Upper lobe of right lung (tissue), 1 donor: ENCODE data around the gene WDR88. TPM values are rescaled to one million over a fixed set of nuclear protein-coding genes. Genes with fewer than 3 reads are reported as not detected.
A peak's percentile ranks its signal among the peaks of the same experiment; 100 is the strongest.

ENCODE experiments used
- ATAC-seq: fragments of 200-7000 bp; cut with Tn5 transposase; one replicate; pipeline ENCODE4 v1.9.1; 2020; ENCODE audit warnings: mild to moderate bottlenecking, moderate library complexity
- DNase-seq: peaks from one replicate; pipeline ENCODE4 v3.0.0-alpha.2; 2020
- H3K27ac ChIP-seq: fragments of 200-600 bp; one replicate; pipeline ENCODE4 v1.8.0; 2022
- H3K27me3 ChIP-seq: fragments of 200-600 bp; one replicate; pipeline ENCODE4 v1.8.0; 2022; ENCODE audit warnings: mild to moderate bottlenecking
- H3K36me3 ChIP-seq: fragments of 200-600 bp; one replicate; pipeline ENCODE4 v1.8.0; 2022
- H3K4me1 ChIP-seq: fragments of 200-600 bp; one replicate; pipeline ENCODE4 v1.8.0; 2022
- H3K4me3 ChIP-seq: fragments of 200-600 bp; one replicate; pipeline ENCODE4 v1.8.0; 2022; ENCODE audit warnings: mild to moderate bottlenecking
- H3K9me3 ChIP-seq: fragments of 200-600 bp; one replicate; pipeline ENCODE4 v1.8.0; 2022
- CTCF ChIP-seq: fragments of 200-600 bp; IDR thresholded peaks from one replicate; pipeline ENCODE4 v1.8.0; 2022; ENCODE audit warnings: antibody characterized with exemption
- intact Hi-C: fragments of 100-400 bp; cut with DNase I; formaldehyde crosslinking; loops from one replicate; pipeline ENCODE4 v1.11.0; 2022
- long read RNA-seq: library from polyadenylated mRNA; unstranded; transcript quantifications from one replicate; pipeline ENCODE4 v2.0.0, GENCODE V29; 2021
- total RNA-seq: library from RNA; stranded (reverse); fragmentation: NEBNext Ultra II Directional; extraction: Animal tissue kit (Norgen Biotek cat#: 25700); gene quantifications from one replicate; pipeline ENCODE4 v1.2.1, GENCODE V29; 2021
- donor health status: DM: no; HTN: yes; CAD: no; lungs with severe emphysema.

Gene WDR88
- total RNA-seq = not detected
- long read RNA-seq, partial matches to known transcripts = 0 of 2 reads
- long read RNA-seq, other reads (novel, unspliced or antisense) = 2 of 2 reads

GRCh38 chr19:33132021-33132420 is at the start of gene WDR88:
Gene WDR88, plus strand, starts transcription at chr19:33132114. Its CDS starts 56 bp downstream, at chr19:33132170.
- no peaks in the 10 kb centered on the region for H3K4me1 ChIP-seq
- DNase-seq (no peak), ATAC-seq (peak; percentile 29)
- H3K9me3 ChIP-seq = no peaks in the 10 kb centered on the region
- H3K27me3 ChIP-seq = peaks cover 15% of the 10 kb centered on the region
- peaks cover 39% of the 10 kb centered on the region for H3K36me3 ChIP-seq
- no peak within 1 kb of the TSS for H3K4me3 ChIP-seq
- no peak within 1 kb of the TSS for H3K27ac ChIP-seq
- intact Hi-C loops = no loop called here
- TF ChIP-seq CTCF = no peak

- Histone ChIP-seq H3K9me3 (no peaks in the 10 kb centered on the region), H3K27ac (no peak overlapping the region), H3K4me1 (peaks cover 7% of the 10 kb centered on the region), H3K36me3 (peaks cover 28% of the 10 kb centered on the region), H3K27me3 (no peaks in the 10 kb centered on the region), H3K4me3 (no peak overlapping the region)
- intact Hi-C loops = no loop called here
- no peak for TF ChIP-seq CTCF
- ATAC-seq (no peak), DNase-seq (no peak)
Measured at GRCh38 chr19:33085570-33086128, 46.3 kb upstream of the WDR88 start.

- intact Hi-C loops = no loop called here
- H3K27me3 ChIP-seq = no peaks in the 10 kb centered on the region
- H3K4me3 ChIP-seq = no peak overlapping the region
- peaks cover 3% of the 10 kb centered on the region for H3K4me1 ChIP-seq
- H3K27ac ChIP-seq = no peak overlapping the region
- H3K9me3 ChIP-seq = no peaks in the 10 kb centered on the region
- ATAC-seq = no peak
- H3K36me3 ChIP-seq = peaks cover 40% of the 10 kb centered on the region
- no peak for TF ChIP-seq CTCF
- no peak for DNase-seq
Measured at GRCh38 chr19:33086955-33087354, 45.0 kb upstream of the WDR88 start.

- Histone ChIP-seq H3K9me3 (no peaks in the 10 kb centered on the region), H3K27ac (no peak overlapping the region), H3K4me3 (no peak overlapping the region), H3K4me1 (no peaks in the 10 kb centered on the region), H3K36me3 (peaks cover 59% of the 10 kb centered on the region), H3K27me3 (no peaks in the 10 kb centered on the region)
- intact Hi-C loops = no loop called here
- TF ChIP-seq CTCF = no peak
- ATAC-seq (no peak), DNase-seq (no peak)
Measured at GRCh38 chr19:33089010-33089409, 42.9 kb upstream of the WDR88 start.

- Histone ChIP-seq H3K4me1 (no peaks in the 10 kb centered on the region), H3K27ac (no peak overlapping the region), H3K4me3 (no peak overlapping the region), H3K9me3 (no peaks in the 10 kb centered on the region), H3K27me3 (no peaks in the 10 kb centered on the region), H3K36me3 (peaks cover 71% of the 10 kb centered on the region)
- DNase-seq = no peak
- no peak for ATAC-seq
- TF ChIP-seq CTCF = no peak
- intact Hi-C loops = no loop called here
Measured at GRCh38 chr19:33090179-33090578, 41.7 kb upstream of the WDR88 start.
